ENCODE results near the gene DENND4C. TPM values are rescaled to one million over a fixed set of nuclear protein-coding genes. Genes with fewer than 3 reads are reported as not detected.
"Not testable (repeated sequence)": the region's sequence is repeated elsewhere in the genome, so short reads cannot be mapped to it uniquely, and the experiment has no call there.

The DENND4C gene
- total RNA-seq, 4 donors from 2014 or later, result 101 to 143 (median 110) TPM

- WGBS, 2 donors (ENCODE audit: low coverage in 1 of 2), result 96 to 100% methylated on average over 3 to 4 of the region's 4 CpGs
- intact Hi-C loops (cut with DNase I; ENCODE audit: low total_unique reads); in situ Hi-C loops (cut with MboI; ENCODE audit: low pct_ligation_motif_present in 1 of 4, low pct_unique_long_range_greater_than_20kb in 1 of 4, low sequenced_read_pairs in 3 of 4); H3K4me3 ChIP-seq; DNase-seq; H3K27me3 ChIP-seq; H3K27ac ChIP-seq; H3K36me3 ChIP-seq; H3K9me3 ChIP-seq: not testable (repeated sequence)
- peaks cover 0 to 21% (median 0%) of the 10 kb centered on the region in 4 donors for H3K4me1 ChIP-seq
These were observed 35.1 kb downstream of the DENND4C start for GRCh38 chr9:19265602-19266001.

- 64 to 85% methylated on average over 3 of the region's 3 CpGs for WGBS, 2 donors (ENCODE audit: low coverage in 1 of 2)
- H3K9me3 ChIP-seq; intact Hi-C loops (cut with DNase I; ENCODE audit: low total_unique reads); H3K27me3 ChIP-seq; in situ Hi-C loops (cut with MboI; ENCODE audit: low pct_ligation_motif_present in 1 of 4, low pct_unique_long_range_greater_than_20kb in 1 of 4, low sequenced_read_pairs in 3 of 4); H3K36me3 ChIP-seq; H3K27ac ChIP-seq; DNase-seq; H3K4me3 ChIP-seq: not testable (repeated sequence)
- peaks cover 0 to 21% (median 0%) of the 10 kb centered on the region in 4 donors for H3K4me1 ChIP-seq
These were observed 36.4 kb downstream of the DENND4C start for GRCh38 chr9:19266778-19267384.

- intact Hi-C loops (cut with DNase I; ENCODE audit: low total_unique reads) (no loop called here), in situ Hi-C loops (cut with MboI; ENCODE audit: low pct_ligation_motif_present in 1 of 4, low pct_unique_long_range_greater_than_20kb in 1 of 4, low sequenced_read_pairs in 3 of 4) (no loop called here)
- peaks cover 0 to 21% (median 0%) of the 10 kb centered on the region in 4 donors for H3K4me1 ChIP-seq
- no peak for TF ChIP-seq EP300 (IDR thresholded peaks at IDR 0.05; ENCODE audit: low read depth)
- no peak for TF ChIP-seq POLR2AphosphoS5 (IDR thresholded peaks at IDR 0.05)
- no peak for TF ChIP-seq CTCF (IDR thresholded peaks at IDR 0.05)
- TF ChIP-seq POLR2A (IDR thresholded peaks at IDR 0.05), result no peak
- no peak overlapping the region for H3K4me3 ChIP-seq
- WGBS, 2 donors (ENCODE audit: low coverage in 1 of 2), result 90% methylated on average over 1 of the region's 1 CpG; no CpG with 5 or more reads in 1 of the 2 donors
- DNase-seq, result no peak
- H3K9me3 ChIP-seq, result no peaks in the 10 kb centered on the region
- H3K27me3 ChIP-seq, result no peaks in the 10 kb centered on the region
- H3K27ac ChIP-seq, result no peak overlapping the region
- no peaks in the 10 kb centered on the region for H3K36me3 ChIP-seq
These were observed 39.1 kb downstream of the DENND4C start for GRCh38 chr9:19269582-19269981.

GRCh38 chr9:19270421-19270949, 40.0 kb downstream of the DENND4C start:
- in situ Hi-C loops (cut with MboI; ENCODE audit: low pct_ligation_motif_present in 1 of 4, low pct_unique_long_range_greater_than_20kb in 1 of 4, low sequenced_read_pairs in 3 of 4), result no loop called here
- Histone ChIP-seq H3K9me3 (no peaks in the 10 kb centered on the region), H3K36me3 (no peaks in the 10 kb centered on the region), H3K4me3 (no peak overlapping the region), H3K27ac (no peak overlapping the region), H3K4me1 (peaks cover 0 to 21% (median 0%) of the 10 kb centered on the region in 4 donors), H3K27me3 (no peaks in the 10 kb centered on the region)
- intact Hi-C loops (cut with DNase I; ENCODE audit: low total_unique reads), result no loop called here
- 98% methylated on average over 1 of the region's 1 CpG; no CpG with 5 or more reads in 1 of the 2 donors for WGBS, 2 donors (ENCODE audit: low coverage in 1 of 2)
- DNase-seq, result no peak
- TF ChIP-seq CTCF (IDR thresholded peaks at IDR 0.05) (no peak), POLR2A (IDR thresholded peaks at IDR 0.05) (no peak), EP300 (IDR thresholded peaks at IDR 0.05; ENCODE audit: low read depth) (no peak), POLR2AphosphoS5 (IDR thresholded peaks at IDR 0.05) (no peak)

GRCh38 chr9:19271081-19271480, 40.6 kb downstream of the DENND4C start:
- TF ChIP-seq POLR2A (IDR thresholded peaks at IDR 0.05) (no peak), CTCF (IDR thresholded peaks at IDR 0.05) (no peak), POLR2AphosphoS5 (IDR thresholded peaks at IDR 0.05) (no peak), EP300 (IDR thresholded peaks at IDR 0.05; ENCODE audit: low read depth) (no peak)
- no peak for DNase-seq
- Histone ChIP-seq H3K4me1 (peaks cover 0 to 21% (median 0%) of the 10 kb centered on the region in 4 donors), H3K27me3 (no peaks in the 10 kb centered on the region), H3K4me3 (no peak overlapping the region), H3K27ac (no peak overlapping the region), H3K36me3 (no peaks in the 10 kb centered on the region), H3K9me3 (no peaks in the 10 kb centered on the region)
- WGBS, 2 donors (ENCODE audit: low coverage in 1 of 2), result 93 to 98% methylated on average over 4 of the region's 4 CpGs
- in situ Hi-C loops (cut with MboI; ENCODE audit: low pct_ligation_motif_present in 1 of 4, low pct_unique_long_range_greater_than_20kb in 1 of 4, low sequenced_read_pairs in 3 of 4), result no loop called here
- intact Hi-C loops (cut with DNase I; ENCODE audit: low total_unique reads), result no loop called here

All from transverse colon (tissue), 4 donors.